GM19043 (cell line): ENCODE results near the gene MYH7.
"Not testable (repeated sequence)": the region's sequence is repeated elsewhere in the genome, so short reads cannot be mapped to it uniquely, and the experiment has no call there.

Experiments used
- ATAC-seq: cut with Tn5 transposase; IDR thresholded peaks from one replicate; pipeline ENCODE4 v1.9.1; 2021; ENCODE audit warnings: low read depth; ENCODE audit not compliant: unreplicated experiment

The MYH7 gene

GRCh38 chr14:23409966-23410635 is 25.4 kb downstream of the MYH7 start:
- ATAC-seq = no peak

GRCh38 chr14:23409475-23409874 is 26.0 kb downstream of the MYH7 start:
- ATAC-seq = no peak

GRCh38 chr14:23408307-23408630 is 27.2 kb downstream of the MYH7 start:
- no peak for ATAC-seq

GRCh38 chr14:23407516-23408306 is 27.7 kb downstream of the MYH7 start, which contains the start of gene MYH6:
TSS of gene MYH6 (minus strand) at chr14:23408273. CDS start at chr14:23407223, 1,050 bp downstream.
- ATAC-seq = no peak

- ATAC-seq = no peak
Observed at GRCh38 chr14:23406725-23407355, 28.6 kb downstream of the MYH7 start.

GRCh38 chr14:23406244-23406643 is 29.2 kb downstream of the MYH7 start:
- no peak for ATAC-seq

- ATAC-seq = no peak
Observed at GRCh38 chr14:23405516-23406025, 29.9 kb downstream of the MYH7 start.

GRCh38 chr14:23405096-23405495 is 30.4 kb downstream of the MYH7 start:
- no peak for ATAC-seq

GRCh38 chr14:23404331-23404900 is 31.0 kb downstream of the MYH7 start:
- no peak for ATAC-seq

GRCh38 chr14:23403908-23404307 is 31.6 kb downstream of the MYH7 start:
- no peak for ATAC-seq

GRCh38 chr14:23403139-23403438 is 32.4 kb downstream of the MYH7 start:
- ATAC-seq = no peak

GRCh38 chr14:23402296-23403138 is 32.9 kb downstream of the MYH7 start:
- ATAC-seq = no peak

- ATAC-seq = no peak
Observed at GRCh38 chr14:23401291-23401690, 34.2 kb downstream of the MYH7 start.

GRCh38 chr14:23400496-23401149 is 34.8 kb downstream of the MYH7 start:
- not testable (repeated sequence) for ATAC-seq

- ATAC-seq = no peak
Observed at GRCh38 chr14:23399591-23399990, 35.9 kb downstream of the MYH7 start.

- ATAC-seq = no peak
Observed at GRCh38 chr14:23399136-23399535, 36.3 kb downstream of the MYH7 start.

GRCh38 chr14:23398348-23398747 is 37.1 kb downstream of the MYH7 start:
- ATAC-seq = no peak

- no peak for ATAC-seq
Observed at GRCh38 chr14:23396781-23397407, 38.6 kb downstream of the MYH7 start.

- no peak for ATAC-seq
Observed at GRCh38 chr14:23396126-23396525, 39.3 kb downstream of the MYH7 start.
